Measurements from ENCODE around the gene LNX2.

Gene LNX2

GRCh38 chr13:27497563-27498230, 122.6 kb downstream of the LNX2 start:
- DNase-seq: no peak

DNA sequence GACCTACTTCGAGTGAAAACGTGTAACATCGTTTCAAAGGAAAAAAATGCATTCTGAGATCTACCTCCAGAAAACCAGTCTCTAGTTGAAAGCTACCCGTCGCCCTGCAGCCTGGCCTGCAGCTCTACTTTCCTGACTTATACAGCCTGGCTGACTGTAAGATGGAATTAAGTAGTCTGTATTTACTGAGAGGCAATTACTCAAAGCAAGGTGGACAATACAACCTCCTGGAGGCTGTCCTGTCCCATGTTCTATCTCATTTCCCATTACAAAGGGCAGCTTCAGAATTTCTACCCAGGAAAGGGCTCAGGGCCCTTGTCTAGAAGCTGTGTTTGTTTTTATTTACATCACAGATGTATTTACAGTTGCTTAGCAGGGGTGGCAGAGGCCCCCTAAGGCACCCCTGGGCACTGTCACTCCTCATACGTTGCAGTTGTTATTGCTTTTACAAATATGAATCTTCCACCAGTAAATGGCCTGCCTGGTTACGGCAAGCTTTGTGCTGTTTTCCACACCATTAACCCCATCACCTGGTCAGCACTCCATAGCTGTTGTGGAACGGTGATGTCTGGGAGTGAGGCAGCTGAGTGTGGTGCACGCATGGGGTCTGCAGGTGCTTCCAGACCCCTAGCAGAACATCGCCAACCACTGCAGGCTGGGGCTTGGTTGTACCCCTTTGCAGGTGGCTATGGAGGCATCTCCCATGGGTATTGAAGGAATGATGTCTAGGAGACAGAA, 123.6 kb downstream of the LNX2 start:
- no peak for DNase-seq

DNA sequence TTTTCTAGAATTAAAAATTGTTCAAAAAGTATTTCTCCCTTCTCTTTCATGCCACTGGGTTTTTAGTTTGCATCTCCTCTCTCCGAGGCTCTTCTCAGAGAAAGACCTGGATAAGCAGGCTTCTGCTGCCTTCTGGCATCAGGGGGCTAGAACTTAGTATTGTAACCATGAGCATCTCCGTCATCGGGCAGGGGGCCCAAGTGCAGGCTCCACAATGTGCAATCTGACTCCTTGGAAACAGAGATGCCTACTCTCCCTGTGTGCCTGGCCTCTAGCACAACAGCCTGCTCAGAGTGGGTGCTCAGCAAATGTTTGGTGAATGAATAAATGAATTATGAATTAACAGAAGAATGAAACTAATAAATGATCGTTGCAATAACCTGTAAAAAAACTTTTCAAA, 124.3 kb downstream of the LNX2 start:
- DNase-seq: no peak

Measured in NCI-H187 treated with DMSO at 0.1 percent for 48 hours (cell line).